GM19452 (cell line): ENCODE results near the gene CUL4A.
"Not testable (repeated sequence)": the region's sequence is repeated elsewhere in the genome, so short reads cannot be mapped to it uniquely, and the experiment has no call there.

ENCODE experiments used
- ATAC-seq: cut with Tn5 transposase; IDR thresholded peaks from one replicate; pipeline ENCODE4 v1.9.1; 2021; ENCODE audit not compliant: unreplicated experiment

Gene CUL4A

GRCh38 chr13:113233101-113233500 is 23.7 kb downstream of the CUL4A start:
- no peak for ATAC-seq

DNA sequence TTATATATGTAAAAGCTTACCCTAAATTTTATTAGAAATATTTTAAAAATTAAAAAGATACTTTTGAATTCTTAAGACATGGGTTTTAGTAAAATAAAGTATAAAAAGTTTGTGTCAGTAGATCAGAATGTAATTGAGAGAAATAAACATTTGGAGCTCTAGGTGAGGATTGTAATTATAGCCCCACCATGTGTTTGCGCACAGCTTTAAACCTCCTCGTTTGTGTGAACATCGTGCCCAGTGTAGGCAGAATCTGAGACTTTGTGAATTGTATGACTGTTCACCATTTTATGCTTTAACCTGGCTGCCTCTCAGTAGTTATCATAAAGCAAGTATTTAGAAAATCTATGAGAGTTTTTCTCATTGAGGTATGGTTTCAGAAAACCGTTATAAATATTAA is 29.1 kb downstream of the CUL4A start:
- ATAC-seq, result no peak

- ATAC-seq, result no peak
Observed at GRCh38 chr13:113239357-113239756, 29.9 kb downstream of the CUL4A start.

DNA sequence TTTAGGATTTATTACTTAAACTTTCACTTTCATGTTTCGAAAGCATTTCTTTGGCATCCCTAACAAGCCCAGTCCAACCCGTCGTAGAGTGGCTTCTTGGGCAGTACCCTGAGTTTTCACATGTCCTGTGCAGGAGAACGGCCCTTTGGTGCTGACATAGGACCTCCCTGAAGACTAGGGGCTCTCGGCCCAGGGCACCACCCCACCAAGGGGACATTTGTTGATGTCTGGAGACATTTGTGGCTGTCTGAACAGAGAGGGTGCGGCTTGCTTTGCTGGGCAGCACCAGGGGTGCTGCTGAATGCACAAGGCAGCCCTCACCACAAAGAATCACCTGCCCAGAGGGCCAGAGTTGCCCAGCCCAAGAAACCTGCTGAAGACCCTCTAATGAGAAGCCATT is 30.6 kb downstream of the CUL4A start:
- no peak for ATAC-seq

DNA sequence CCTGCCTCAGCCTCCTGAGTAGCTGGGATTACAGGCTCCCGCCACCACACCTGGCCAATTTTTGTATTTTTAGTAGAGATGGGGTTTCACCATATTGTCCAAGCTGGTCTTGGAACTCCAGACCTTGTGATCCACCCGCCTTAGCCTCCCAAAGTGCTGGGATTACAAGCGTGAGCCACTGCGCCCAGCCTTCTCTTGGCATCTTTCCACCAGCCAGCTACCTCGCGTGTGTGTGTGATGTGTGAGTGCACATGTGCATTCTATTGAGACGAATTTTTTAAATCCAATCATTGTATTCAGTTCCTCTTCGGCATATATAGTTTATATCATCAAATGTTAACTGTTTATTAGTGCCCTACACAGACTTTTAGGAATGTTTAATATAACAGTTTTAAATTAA is 32.2 kb downstream of the CUL4A start:
- not testable (repeated sequence) for ATAC-seq

DNA sequence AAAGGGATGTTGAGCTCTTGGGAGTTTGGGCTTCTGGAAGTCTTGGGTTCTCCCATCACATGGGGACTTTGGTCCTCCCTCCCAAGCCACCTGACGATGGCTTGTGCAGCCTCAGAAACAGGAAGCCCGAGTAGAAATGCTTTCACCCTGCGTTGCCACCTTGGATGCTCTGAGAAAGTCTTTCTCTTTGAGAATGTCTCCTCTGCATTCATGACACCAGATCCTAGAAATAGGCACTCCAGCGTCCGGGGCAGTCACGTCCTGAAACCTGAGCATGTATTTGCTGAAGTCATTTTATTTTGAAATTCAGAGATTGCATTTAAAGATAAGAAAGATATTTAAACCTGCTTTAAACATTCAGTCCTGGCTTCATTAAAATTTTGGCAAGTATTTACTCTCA is 34.4 kb downstream of the CUL4A start:
- no peak for ATAC-seq

DNA sequence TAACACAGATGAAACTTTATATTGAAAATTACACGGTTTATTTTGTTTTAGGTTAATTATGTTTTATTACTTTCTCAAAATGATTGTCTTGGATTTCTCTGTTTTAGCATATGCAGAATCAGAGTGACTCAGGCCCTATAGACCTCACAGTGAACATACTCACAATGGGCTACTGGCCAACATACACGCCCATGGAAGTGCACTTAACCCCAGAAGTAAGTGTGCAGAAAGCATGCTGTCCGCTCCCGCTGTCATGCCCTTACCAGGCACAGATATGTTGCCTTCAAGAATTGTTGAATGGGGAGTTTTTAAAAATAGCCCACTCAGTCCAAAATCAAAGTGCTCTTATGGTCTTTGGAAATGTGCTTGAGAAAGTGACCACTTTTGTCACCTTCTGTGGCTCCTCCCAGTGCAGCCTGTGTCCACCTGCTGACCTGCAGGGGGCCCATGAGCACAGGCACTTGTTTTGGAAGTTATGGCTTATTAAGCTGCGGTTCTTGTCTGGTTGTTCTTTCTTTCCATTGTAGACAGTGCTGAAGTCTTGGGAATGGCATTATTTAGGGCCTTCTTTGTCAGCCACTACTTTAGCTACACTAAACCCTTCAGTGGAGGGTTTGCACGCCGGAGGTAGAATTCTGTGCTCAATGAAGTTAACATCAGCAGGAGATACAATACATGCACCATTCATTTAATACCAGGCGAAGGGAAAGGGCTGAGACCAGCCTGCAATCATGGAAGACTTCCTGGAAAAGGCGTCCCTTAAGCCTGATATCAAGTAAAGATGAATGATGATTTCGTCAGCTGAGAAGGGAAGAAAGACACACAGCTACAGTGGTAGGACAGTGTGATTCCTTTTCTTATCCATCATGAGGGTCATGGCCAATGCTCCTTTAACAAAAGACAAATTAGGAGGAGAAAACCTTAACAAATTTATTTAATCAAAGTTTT is 36.7 kb downstream of the CUL4A start:
- ATAC-seq, result no peak

DNA sequence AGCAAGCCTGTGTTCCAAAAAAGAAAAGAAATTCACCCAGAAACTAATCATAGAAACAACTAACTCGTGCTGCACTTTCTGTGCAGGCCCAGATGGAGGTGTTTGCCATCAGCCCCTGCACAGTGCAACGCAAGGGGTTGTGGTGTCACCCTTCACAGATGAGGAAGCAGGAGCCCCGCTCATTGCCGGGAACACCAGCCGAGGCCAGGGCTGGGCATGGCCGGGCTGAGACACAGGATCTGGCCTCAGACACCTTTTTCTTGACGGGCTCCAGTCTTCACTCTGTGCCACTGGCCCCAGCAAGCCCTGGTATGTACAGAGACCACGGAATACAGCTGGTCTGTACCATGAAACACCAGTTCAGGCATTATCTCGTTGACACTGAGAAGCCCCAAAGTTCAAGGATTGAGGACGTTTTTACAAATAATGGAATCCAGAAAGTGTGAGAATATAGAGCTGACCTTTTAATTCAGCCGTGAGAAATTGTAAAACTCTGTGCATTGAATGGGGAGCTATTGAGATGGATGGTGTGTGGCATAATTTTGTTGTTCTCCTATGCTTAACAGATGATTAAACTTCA is 43.2 kb downstream of the CUL4A start:
- no peak for ATAC-seq

GRCh38 chr13:113257908-113258307 is 48.5 kb downstream of the CUL4A start:
- ATAC-seq, result not testable (repeated sequence)

DNA sequence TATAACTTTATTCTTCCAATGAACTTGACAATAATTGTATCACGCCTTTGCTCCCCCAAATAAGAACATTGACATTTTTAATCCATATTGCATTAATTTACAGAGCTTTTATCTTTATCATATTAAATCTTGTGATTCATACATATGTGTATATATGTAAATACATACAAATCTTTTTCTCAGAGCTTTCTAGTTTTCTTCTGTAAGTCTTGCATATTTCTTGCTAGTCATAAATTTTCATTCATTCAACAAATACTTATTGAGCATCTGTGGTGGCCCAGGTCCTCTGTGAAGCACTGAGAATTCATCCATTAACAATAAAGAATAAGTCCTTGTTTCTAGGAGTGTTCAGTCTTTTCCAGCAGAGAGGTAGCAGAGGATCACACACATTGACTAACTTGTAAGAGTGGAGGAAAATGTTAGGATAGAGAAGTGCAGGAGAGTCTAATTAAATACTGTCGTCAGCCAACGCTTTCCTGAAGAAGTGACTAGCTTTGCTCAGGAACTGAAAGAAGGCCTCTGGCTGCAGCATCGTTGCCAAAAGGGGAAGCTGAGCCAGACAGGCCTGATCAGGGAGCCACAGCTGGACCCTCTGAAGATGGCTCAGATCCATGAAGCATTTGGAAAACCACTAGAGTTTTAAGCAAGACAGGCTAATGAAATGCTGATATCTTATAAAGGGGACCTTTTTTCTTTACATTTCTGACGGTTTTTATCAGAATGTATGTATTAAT is 49.1 kb downstream of the CUL4A start:
- no peak for ATAC-seq

DNA sequence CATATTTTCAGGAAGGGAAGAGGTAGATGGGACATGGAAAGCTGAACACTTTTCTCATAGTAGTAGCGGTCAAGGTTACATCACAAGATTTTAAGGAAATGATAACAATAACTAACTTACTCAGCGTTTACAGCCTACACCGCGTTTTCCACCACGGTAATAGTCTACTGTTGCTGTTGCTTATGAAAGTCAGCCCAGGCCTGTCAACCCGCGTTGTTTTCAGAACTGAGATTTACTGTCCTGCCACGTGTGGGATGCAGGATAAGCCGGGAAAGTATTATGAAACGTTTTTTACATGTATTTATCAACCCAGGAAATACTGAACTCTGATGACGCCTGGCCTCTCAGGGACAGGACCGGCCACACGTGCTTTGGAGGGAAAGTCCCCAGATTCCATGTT is 51.6 kb downstream of the CUL4A start:
- ATAC-seq, result no peak

DNA sequence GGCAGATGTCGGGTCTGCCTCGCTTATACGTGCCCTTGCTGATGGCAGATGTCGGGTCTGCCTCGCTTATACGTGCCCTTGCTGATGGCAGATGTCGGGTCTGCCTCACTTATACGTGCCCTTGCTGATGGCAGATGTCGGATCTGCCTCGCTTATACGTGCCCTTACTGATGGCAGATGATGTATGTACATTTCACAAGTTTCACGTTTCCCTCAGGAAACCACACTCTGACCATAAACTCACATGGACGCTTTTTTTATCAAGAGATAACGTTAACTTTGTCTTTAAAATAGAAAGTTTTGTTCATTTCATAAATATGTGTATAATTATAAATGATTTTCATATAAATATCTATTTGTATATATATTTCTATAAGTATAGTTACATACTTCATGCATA is 53.6 kb downstream of the CUL4A start:
- ATAC-seq, result not testable (repeated sequence)

GRCh38 chr13:113267642-113268405 is 58.4 kb downstream of the CUL4A start:
- no peak for ATAC-seq

DNA sequence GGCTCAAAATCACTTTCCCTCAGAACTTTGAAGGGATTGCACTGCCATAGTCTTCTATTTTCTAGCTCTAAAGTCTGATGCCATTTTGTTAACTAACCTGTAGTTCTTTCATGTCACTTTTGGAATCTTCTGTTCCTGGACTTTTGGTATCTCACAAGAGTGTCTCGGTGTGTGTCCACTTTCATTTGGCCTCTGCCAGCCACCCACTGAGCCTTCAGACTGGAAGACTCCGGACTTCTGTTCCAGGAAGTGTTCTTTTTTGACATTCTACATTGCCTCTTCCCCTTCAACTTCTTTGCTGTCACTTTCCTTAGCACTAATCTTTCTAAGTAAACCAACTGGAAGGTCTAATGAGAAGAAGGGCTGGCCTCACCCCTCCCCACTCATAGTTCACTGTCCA is 62.6 kb downstream of the CUL4A start:
- ATAC-seq, result no peak

- ATAC-seq, result no peak
Observed at GRCh38 chr13:113272701-113273181, 63.3 kb downstream of the CUL4A start.

- ATAC-seq, result no peak
Observed at GRCh38 chr13:113273321-113273720, 63.9 kb downstream of the CUL4A start.

DNA sequence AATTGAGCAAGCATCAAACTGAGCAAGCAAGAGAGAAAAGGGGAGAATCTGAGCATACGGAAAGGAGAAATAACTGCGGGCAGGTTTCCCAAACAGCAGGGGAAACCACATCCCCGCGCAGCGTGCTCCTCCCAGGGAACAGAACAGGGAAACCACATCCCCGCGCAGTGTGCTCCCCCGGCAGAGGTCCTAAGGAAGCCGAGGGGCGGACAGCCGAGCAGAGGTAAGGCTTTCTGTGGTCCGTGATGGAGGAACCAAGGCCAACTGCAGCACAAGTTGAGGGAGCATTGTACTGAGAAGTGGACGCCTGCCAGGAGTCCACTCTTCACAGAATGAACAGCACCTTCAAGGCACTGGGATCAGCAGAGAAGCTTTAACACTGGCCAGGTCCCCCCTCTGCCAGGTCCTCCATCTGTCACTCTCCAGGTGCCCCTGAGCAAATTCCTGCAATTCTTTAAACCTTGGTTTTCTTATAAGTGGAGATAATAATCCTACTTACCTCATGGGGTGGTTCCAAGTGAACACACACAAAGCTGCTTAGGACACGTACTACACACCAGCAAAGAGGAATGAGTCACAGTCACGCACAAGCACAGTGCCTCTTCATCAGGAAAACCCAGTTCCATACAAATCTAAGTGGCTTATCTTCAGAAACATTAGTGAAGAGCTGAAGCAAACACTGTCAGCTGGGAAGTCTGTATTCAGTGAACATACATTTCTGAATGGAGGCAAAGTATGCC is 64.6 kb downstream of the CUL4A start:
- no peak for ATAC-seq

- no peak for ATAC-seq
Observed at GRCh38 chr13:113274721-113275120, 65.3 kb downstream of the CUL4A start.

DNA sequence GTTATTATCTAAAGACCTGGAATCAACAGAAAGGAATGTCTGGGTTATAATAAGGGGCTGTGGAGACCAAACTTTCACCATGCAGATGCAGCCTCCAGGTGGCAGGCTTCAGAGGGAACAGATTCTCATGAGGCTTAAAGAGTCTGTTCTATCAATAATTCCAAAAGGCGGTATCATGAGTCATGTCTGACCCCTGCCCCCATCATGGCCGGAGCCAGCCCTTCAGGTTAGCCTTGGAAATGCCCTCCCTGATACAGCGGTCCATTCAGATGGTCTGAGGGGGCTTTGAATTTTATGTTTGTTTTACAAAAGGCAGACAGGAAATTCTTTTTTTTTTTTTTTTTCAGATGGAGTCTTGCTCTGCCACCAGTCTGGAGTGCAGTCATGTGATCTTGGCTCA is 66.0 kb downstream of the CUL4A start:
- no peak for ATAC-seq

DNA sequence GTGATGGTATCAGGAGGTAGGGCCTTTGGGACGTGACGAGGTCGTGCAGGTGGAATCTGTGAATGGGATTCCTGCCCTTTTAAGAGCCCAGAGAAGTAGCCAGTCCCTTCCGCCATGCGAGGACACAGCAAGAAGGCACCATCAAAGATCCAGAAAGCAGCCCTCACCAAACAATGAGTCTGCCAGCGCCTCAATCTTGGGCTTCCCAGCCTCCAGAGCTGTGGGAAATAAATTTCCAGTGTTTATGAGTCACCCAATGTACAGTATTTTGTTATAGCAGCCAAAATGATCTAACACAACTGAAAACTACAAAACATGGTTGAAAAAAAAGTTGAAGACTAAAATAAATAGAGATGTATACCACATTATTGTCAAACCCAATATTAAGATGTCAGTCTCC is 70.7 kb downstream of the CUL4A start:
- no peak for ATAC-seq
